ENCODE data around the gene ACSM4. TPM values are rescaled to one million over a fixed set of nuclear protein-coding genes. Genes with fewer than 3 reads are reported as not detected.

ACSM4 gene
- total and polyA plus RNA-seq, 2 of the 8 experiments (the other 6 are each of a cell fraction or from before 2014, with no cell fraction given) = not detected

GRCh38 chr12:7297865-7298264, 6.0 kb upstream of the ACSM4 start:
- DNase-seq (ENCODE audit: low read depth in 1 of 2, low spot score in 2 of 2) = no peak
- Histone ChIP-seq H2BK120ac (replicated peaks; ENCODE audit: low read depth, low read length) (no peak overlapping the region), H2BK12ac (ENCODE audit: low read depth, low read length) (no peak overlapping the region), H3K79me1 (ENCODE audit: low read depth, low read length) (no peaks in the 10 kb centered on the region), H2BK15ac (ENCODE audit: low read length) (no peak overlapping the region), H3K23me2 (ENCODE audit: low read depth, low read length) (no peaks in the 10 kb centered on the region), H3K56ac (replicated peaks; ENCODE audit: insufficient read length, low read depth, low read length) (no peak overlapping the region), H3K4me3 (ENCODE audit: extremely low read depth in 1 of 4, insufficient read depth in 2 of 4, low read depth in 3 of 4, low read length in 4 of 4) (no peak overlapping the region), H3K9ac (replicated peaks in 1 of 4; ENCODE audit: extremely low read depth in 1 of 4, low read depth in 3 of 4, low read length in 3 of 4) (no peak overlapping the region), H3K36me3 (ENCODE audit: control insufficient read depth in 2 of 4, insufficient read depth in 4 of 4, low read length in 3 of 4) (no peaks in the 10 kb centered on the region), H4K8ac (ENCODE audit: extremely low read depth, insufficient read depth, low read length) (no peak overlapping the region), H2AK5ac (ENCODE audit: low read depth, low read length) (no peak overlapping the region), H4K91ac (replicated peaks; ENCODE audit: insufficient read length, low read length) (no peak overlapping the region), H4K20me1 (replicated peaks in 1 of 2; ENCODE audit: control insufficient read depth in 1 of 2, insufficient read depth in 2 of 2, low read length in 2 of 2) (no peaks in the 10 kb centered on the region), H4K5ac (ENCODE audit: insufficient read length, low read depth, low read length) (no peak overlapping the region), H2BK20ac (ENCODE audit: low read length) (no peak overlapping the region), H3K4me2 (ENCODE audit: insufficient read depth in 1 of 2, low read depth in 2 of 2, low read length in 2 of 2) (no peak overlapping the region), H3K18ac (ENCODE audit: extremely low read depth, low read length) (no peak overlapping the region), H3K14ac (ENCODE audit: insufficient read length) (no peak overlapping the region), H3K27ac (ENCODE audit: low read depth, low read length) (no peak overlapping the region), H3K4ac (replicated peaks; ENCODE audit: insufficient read length, low read depth, low read length) (no peak overlapping the region), H3K9me3 (ENCODE audit: insufficient read depth in 2 of 2, low read depth in 1 of 2, low read length in 1 of 2) (no peaks in the 10 kb centered on the region), H3K23ac (ENCODE audit: insufficient read length) (no peak overlapping the region), H3K27me3 (replicated peaks in 1 of 4; ENCODE audit: control insufficient read depth in 3 of 4, extremely low read depth in 1 of 4, insufficient read depth in 3 of 4, low read length in 3 of 4) (no peaks in the 10 kb centered on the region; a peak in 1 of 7 replicates), H2BK5ac (ENCODE audit: low read depth, low read length) (no peak overlapping the region), H3K79me2 (ENCODE audit: control insufficient read depth in 1 of 2, insufficient read depth in 2 of 2, low read length in 2 of 2) (no peaks in the 10 kb centered on the region), H3K4me1 (replicated peaks in 1 of 4; ENCODE audit: control insufficient read depth in 3 of 4, insufficient read depth in 4 of 4, low read length in 3 of 4) (peaks cover 2 to 13% (median 8%) of the 10 kb centered on the region in 4 experiments; a peak in 5 of 7 replicates), H2AFZ (ENCODE audit: low read length) (no peak overlapping the region)
- no peak for FAIRE-seq
- POLR2A ChIA-PET (ENCODE audit: partially characterized antibody) = interaction anchor here (0.7 kb wide), 1 partner anchor 9 kb away, joined by 3 read pairs; no protein-coding TSS in a partner anchor
- CTCF ChIA-PET (ENCODE audit: partially characterized antibody) = interaction anchor here (1.0 kb wide), 1 partner anchor 22 kb away, joined by 4 read pairs; no protein-coding TSS in a partner anchor
- 94% methylated on average over 2 of the region's 2 CpGs; no CpG with 5 or more reads in 1 of the 2 experiments for WGBS, 2 experiments (ENCODE audit: extremely low coverage in 1 of 2, insufficient coverage in 1 of 2, insufficient read length in 1 of 2, insufficient replicate concordance in 2 of 2, low coverage in 1 of 2, low lambda C conversion rate in 2 of 2, missing lambda C conversion rate in 1 of 2)
- TF ChIP-seq USF2 (IDR thresholded peaks at IDR 0.05; ENCODE audit: low read length) (no peak), RBBP5 (IDR thresholded peaks at IDR 0.05; ENCODE audit: borderline replicate concordance, low read depth, low read length) (no peak), ATF2 (IDR thresholded peaks at IDR 0.05; ENCODE audit: low read length) (no peak), ASH2L (IDR thresholded peaks at IDR 0.05; ENCODE audit: low read length) (no peak), RFX5 (IDR thresholded peaks at IDR 0.05; ENCODE audit: borderline replicate concordance, low read depth, low read length) (no peak)

All from H1 (cell line).